Spleen (tissue), 11 donors: ENCODE data around the gene PAK1. TPM values are rescaled to one million over a fixed set of nuclear protein-coding genes. Genes with fewer than 3 reads are reported as not detected.

ENCODE experiments used
- DNase-seq: peaks from one replicate; pipeline ENCODE4 v3.0.0-alpha.2; 2020
- H3K27ac ChIP-seq, 8 donors: fragments of 200-600 bp; sonication (generic) in 7 of 8; 1 replicate in 4 of 8; 2 replicates in 4 of 8; pipeline versions ENCODE4 v1.5.0 to v1.8.0; 2016 to 2021; ENCODE audit warnings: inconsistent platforms in 4 of 8, mild to moderate bottlenecking in 4 of 8, moderate library complexity in 1 of 8
- H3K27me3 ChIP-seq, 7 donors: fragments of 200-600 bp; sonication (generic) in 6 of 7; replicated peaks in 1 of 7; 1 replicate in 4 of 7; 2 replicates in 3 of 7; pipeline versions ENCODE4 v1.5.0 to v1.8.0; 2016 to 2021; ENCODE audit warnings: inconsistent platforms in 3 of 7, mild to moderate bottlenecking in 1 of 7
- H3K36me3 ChIP-seq, 6 donors: fragments of 200-600 bp; sonication (generic) in 5 of 6; 1 replicate in 4 of 6; 2 replicates in 2 of 6; pipeline versions ENCODE4 v1.5.0 to v1.8.0; 2016 to 2021; ENCODE audit warnings: inconsistent platforms in 2 of 6
- H3K4me1 ChIP-seq, 6 donors: fragments of 200-600 bp; sonication (generic) in 5 of 6; 1 replicate in 3 of 6; 2 replicates in 3 of 6; pipeline versions ENCODE4 v1.5.0 to v1.8.0; 2016 to 2021; ENCODE audit warnings: inconsistent platforms in 3 of 6
- H3K4me3 ChIP-seq, 8 donors: fragments of 200-600 bp; sonication (generic) in 7 of 8; 1 replicate in 4 of 8; 2 replicates in 4 of 8; pipeline versions ENCODE4 v1.5.0 to v1.8.0; 2016 to 2021; ENCODE audit warnings: inconsistent platforms in 4 of 8, mild to moderate bottlenecking in 4 of 8, moderate library complexity in 2 of 8
- H3K9me3 ChIP-seq, 8 donors: fragments of 200-600 bp; sonication (generic) in 7 of 8; 1 replicate in 4 of 8; 2 replicates in 4 of 8; pipeline versions ENCODE4 v1.5.0 to v1.8.0; 2016 to 2021; ENCODE audit warnings: inconsistent platforms in 4 of 8
- CTCF ChIP-seq, 11 experiments: fragments of 200-600 bp in 7 of 11; fragments of 450-650 bp in 4 of 11; sonication (generic) in 4 of 11; IDR thresholded peaks in 8 of 11; conservative IDR thresholded peaks in 3 of 11; 1 replicate in 7 of 11; 2 replicates in 4 of 11; pipeline versions ENCODE4 v1.4.0 to v1.8.0; 2016 to 2021; ENCODE audit warnings: antibody characterized with exemption in 11 of 11, inconsistent platforms in 4 of 11, mild to moderate bottlenecking in 1 of 11
- POLR2A ChIP-seq, 3 donors: fragments of 450-650 bp; IDR thresholded peaks; one replicate each; pipeline ENCODE4 v1.5.1; 2017; ENCODE audit warnings: antibody characterized with exemption in 3 of 3, mild to moderate bottlenecking in 1 of 3
- POLR2AphosphoS5 ChIP-seq, 3 donors: sonication (generic); formaldehyde crosslinking; IDR thresholded peaks; one replicate each; pipeline ENCODE4 v1.5.1; 2017; ENCODE audit warnings: antibody characterized with exemption in 3 of 3
- WGBS, 5 donors: extraction: QIAGEN DNeasy Blood & Tissue Kit in 3 of 5; methylation state at CpG; one replicate each; pipeline versions ENCODE4 v1.1.5 to v1.1.7; 2013 to 2018; 5-methylcytosine and 5-hydroxymethylcytosine counted together
- intact Hi-C: fragments of 100-400 bp; cut with DNase I; formaldehyde crosslinking; loops from one replicate; pipeline ENCODE4 v1.15.0; 2023; ENCODE audit warnings: low total_unique reads
- polyA plus RNA-seq, 3 donors: library from polyadenylated mRNA; stranded (reverse); fragments of 200-250 nt; gene quantifications; one replicate each; pipeline ENCODE4 v1.2.1, GENCODE V29; 2013
- total RNA-seq, 7 donors: library from RNA; depleted of rRNA in 3 of 7; stranded (reverse); fragments of >200 nt in 3 of 7; fragmentation: NEBNext Ultra II Directional in 4 of 7; extraction: Animal tissue kit (Norgen Biotek cat#: 25700) in 4 of 7; gene quantifications; one replicate each; pipeline versions ENCODE4 v1.1.0 to v1.2.1, GENCODE V29; 2016 to 2021
- donor health status: healthy with polysubstance abuse.
- donor health status: DM: no; HTN: no; CAD: no; lungs with moderate emphysema.
- donor health status: DM: no; HTN: no; CAD: no.
- donor health status: Bipolar disorder and iron deficiency.
- donor health status: healthy.
- donor health status: DM: no; HTN: no; CAD: no.
- donor health status: DM: yes; HTN: yes; CAD: no.

The PAK1 gene
- total and polyA plus RNA-seq, 10 donors, result 9.3 to 76.5 (median 37.5) TPM

DNA sequence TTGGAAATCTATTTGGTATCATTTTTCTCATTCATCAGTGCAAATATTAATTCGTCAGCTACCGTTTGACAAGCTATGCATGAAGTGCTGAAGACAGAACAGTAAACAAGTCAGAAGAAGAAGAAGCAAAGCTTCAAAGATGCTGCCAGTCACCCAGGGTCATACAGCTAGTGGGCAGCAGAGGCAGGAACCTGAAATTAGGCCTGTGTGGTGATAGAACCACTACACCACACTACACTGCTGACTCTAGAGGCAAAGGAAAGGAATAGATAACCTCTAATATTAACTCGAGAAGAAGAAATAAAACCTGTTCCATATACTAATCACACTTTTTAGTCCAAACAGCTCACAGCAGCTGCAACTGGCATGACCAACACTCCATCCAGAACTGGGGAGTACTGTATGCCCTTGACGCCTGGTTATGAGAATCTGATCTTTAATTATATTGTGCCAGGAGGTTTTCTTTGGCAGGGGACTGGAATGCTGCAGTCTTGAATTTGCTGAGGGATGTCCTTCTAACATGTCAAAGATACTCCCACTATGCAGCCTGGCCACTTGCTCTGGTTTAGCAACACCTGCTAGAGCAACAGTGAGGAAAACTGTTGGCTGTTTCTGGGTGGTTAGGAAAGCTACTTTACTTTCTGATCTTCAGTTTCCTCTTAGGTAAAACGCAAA lies 73.0 kb downstream of the PAK1 start:
- Histone ChIP-seq H3K9me3 (no peaks in the 10 kb centered on the region), H3K27ac (peak overlapping the region in 2 of 8 donors; percentile 56 to 74), H3K27me3 (no peaks in the 10 kb centered on the region), H3K36me3 (no peaks in the 10 kb centered on the region), H3K4me1 (peaks cover 0 to 55% (median 2%) of the 10 kb centered on the region in 6 donors), H3K4me3 (no peak overlapping the region)
- intact Hi-C loops, result no loop called here
- TF ChIP-seq POLR2A (IDR thresholded peaks at IDR 0.05), result no peak
- TF ChIP-seq POLR2AphosphoS5 (IDR thresholded peaks at IDR 0.05), result no peak
- TF ChIP-seq CTCF (IDR thresholded peaks at IDR 0.05 in 8 of 11, conservative IDR thresholded peaks at IDR 0.05 in 3 of 11), result no peak
- DNase-seq, result no peak
- 87 to 95% (median 89%) methylated on average over 5 of the region's 5 CpGs for WGBS, 5 donors

DNA sequence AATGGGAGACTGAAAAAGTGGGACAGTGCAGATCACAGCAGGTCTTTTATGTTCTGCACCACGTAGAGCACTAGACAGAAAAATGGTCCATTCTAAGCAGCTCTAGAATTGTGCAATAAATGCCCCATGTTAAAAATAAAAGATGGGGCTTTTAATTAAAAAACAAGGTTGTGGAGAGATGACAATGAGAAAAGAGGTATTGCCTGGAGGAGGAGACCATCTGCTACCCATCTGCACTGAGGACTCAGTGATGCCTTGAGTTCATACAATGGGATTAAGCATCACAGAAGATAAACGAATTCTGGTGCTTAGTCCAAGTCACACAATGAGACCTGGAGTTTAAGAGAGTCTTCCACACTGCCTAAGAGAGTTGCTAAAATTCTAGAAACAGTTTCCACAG lies 73.6 kb downstream of the PAK1 start:
- no peaks in the 10 kb centered on the region for H3K9me3 ChIP-seq

DNA sequence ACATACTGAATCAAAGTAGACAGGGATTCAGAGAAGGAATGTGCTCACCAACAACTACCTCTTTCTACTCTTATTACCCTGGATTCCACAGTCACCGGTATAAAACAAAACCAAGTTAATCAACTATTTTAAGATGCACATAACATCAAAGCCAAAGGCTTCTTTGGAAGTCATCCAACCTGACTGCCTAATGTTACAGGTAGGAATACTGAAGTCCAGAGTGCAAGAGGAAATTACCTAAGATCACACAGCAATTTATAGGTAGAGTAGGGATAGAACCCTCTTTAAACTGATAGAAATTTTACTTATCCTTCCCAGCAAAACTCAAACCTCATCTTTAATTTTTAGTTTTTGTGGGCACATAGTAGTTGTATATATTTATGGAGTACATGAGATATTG lies 76.3 kb downstream of the PAK1 start:
- DNase-seq, result no peak
- H3K27me3 ChIP-seq, result no peaks in the 10 kb centered on the region
- H3K36me3 ChIP-seq, result peaks cover 0 to 2% (median 0%) of the 10 kb centered on the region in 6 donors
- H3K4me1 ChIP-seq, result peaks cover 0 to 43% (median 2%) of the 10 kb centered on the region in 6 donors
- H3K9me3 ChIP-seq, result no peaks in the 10 kb centered on the region
- TF ChIP-seq POLR2A (IDR thresholded peaks at IDR 0.05) (no peak), CTCF (IDR thresholded peaks at IDR 0.05 in 8 of 11, conservative IDR thresholded peaks at IDR 0.05 in 3 of 11) (no peak), POLR2AphosphoS5 (IDR thresholded peaks at IDR 0.05) (no peak)
- no peak overlapping the region for H3K4me3 ChIP-seq
- no peak overlapping the region for H3K27ac ChIP-seq
- intact Hi-C loops, result no loop called here
- WGBS, 5 donors, result 94 to 100% (median 97%) methylated on average over 1 of the region's 1 CpG

More for the DNA sequence above, 73.6 kb downstream of the PAK1 start:
- Histone ChIP-seq H3K27ac (no peak overlapping the region), H3K36me3 (no peaks in the 10 kb centered on the region), H3K4me1 (peaks cover 0 to 55% (median 2%) of the 10 kb centered on the region in 6 donors), H3K27me3 (no peaks in the 10 kb centered on the region), H3K4me3 (no peak overlapping the region)
- intact Hi-C loops, result no loop called here
- TF ChIP-seq POLR2AphosphoS5 (IDR thresholded peaks at IDR 0.05) (no peak), POLR2A (IDR thresholded peaks at IDR 0.05) (no peak), CTCF (IDR thresholded peaks at IDR 0.05 in 8 of 11, conservative IDR thresholded peaks at IDR 0.05 in 3 of 11) (no peak)
- 79 to 90% (median 87%) methylated on average over 2 of the region's 2 CpGs for WGBS, 5 donors
- no peak for DNase-seq

- Histone ChIP-seq H3K36me3 (peaks cover 0 to 9% (median 0%) of the 10 kb centered on the region in 6 donors), H3K9me3 (no peaks in the 10 kb centered on the region), H3K27me3 (no peaks in the 10 kb centered on the region), H3K4me3 (no peak overlapping the region), H3K4me1 (peaks cover 0 to 36% (median 2%) of the 10 kb centered on the region in 6 donors), H3K27ac (no peak overlapping the region)
- intact Hi-C loops, result no loop called here
- no peak for TF ChIP-seq POLR2A (IDR thresholded peaks at IDR 0.05)
- TF ChIP-seq CTCF (IDR thresholded peaks at IDR 0.05 in 8 of 11, conservative IDR thresholded peaks at IDR 0.05 in 3 of 11), result no peak
- TF ChIP-seq POLR2AphosphoS5 (IDR thresholded peaks at IDR 0.05), result no peak
- WGBS, 5 donors, result 45 to 85% (median 63%) methylated on average over 2 of the region's 2 CpGs
- DNase-seq, result no peak
Measured at GRCh38 chr11:77396911-77397310, 77.0 kb downstream of the PAK1 start.
